GM08714 (cell line): ENCODE results near the gene DBX1.
"Not testable (repeated sequence)": the region's sequence is repeated elsewhere in the genome, so short reads cannot be mapped to it uniquely, and the experiment has no call there.

Experiments
- H3K4me3 ChIP-seq: fragments of 200-500 bp; sonication (Bioruptor generic); 2 replicates; pipeline ENCODE4 v1.5.1; 2014; ENCODE audit warnings: mild to moderate bottlenecking, low read length, inconsistent platforms
- ZNF274 ChIP-seq: IDR thresholded peaks from 2 replicates; pipeline ENCODE4 v1.6.1; 2012; ENCODE audit warnings: mild to moderate bottlenecking, low read depth, low read length

Gene DBX1

GRCh38 chr11:20160425-20161229 is at the start of gene DBX1:
DBX1 (minus strand) TSS chr11:20160475; CDS start chr11:20160324, 151 bp downstream.
- no peak for TF ChIP-seq ZNF274
- H3K4me3 ChIP-seq = no peak within 1 kb of the TSS

GRCh38 chr11:20208622-20209111 is 48.4 kb upstream of the DBX1 start:
- no peak overlapping the region for H3K4me3 ChIP-seq
- no peak for TF ChIP-seq ZNF274

- no peak overlapping the region for H3K4me3 ChIP-seq
- no peak for TF ChIP-seq ZNF274
Measured at GRCh38 chr11:20207781-20208621, 47.7 kb upstream of the DBX1 start.

- TF ChIP-seq ZNF274 = no peak
- H3K4me3 ChIP-seq = no peak overlapping the region
Measured at GRCh38 chr11:20205807-20206206, 45.5 kb upstream of the DBX1 start.

- TF ChIP-seq ZNF274 = no peak
Measured at GRCh38 chr11:20204681-20205080, 44.4 kb upstream of the DBX1 start.

GRCh38 chr11:20203831-20204230 is 43.6 kb upstream of the DBX1 start:
- no peak for TF ChIP-seq ZNF274
- H3K4me3 ChIP-seq = no peak overlapping the region

More at GRCh38 chr11:20204681-20205080, 44.4 kb upstream of the DBX1 start:
- no peak overlapping the region for H3K4me3 ChIP-seq

GRCh38 chr11:20201231-20201630 is 41.0 kb upstream of the DBX1 start:
- no peak overlapping the region for H3K4me3 ChIP-seq
- no peak for TF ChIP-seq ZNF274

- H3K4me3 ChIP-seq = not testable (repeated sequence)
Measured at GRCh38 chr11:20200331-20200955, 40.2 kb upstream of the DBX1 start.

- H3K4me3 ChIP-seq = no peak overlapping the region
- TF ChIP-seq ZNF274 = no peak
Measured at GRCh38 chr11:20197881-20198280, 37.6 kb upstream of the DBX1 start.

GRCh38 chr11:20194470-20194869 is 34.2 kb upstream of the DBX1 start:
- TF ChIP-seq ZNF274 = no peak
- no peak overlapping the region for H3K4me3 ChIP-seq

GRCh38 chr11:20193307-20193706 is 33.0 kb upstream of the DBX1 start:
- no peak overlapping the region for H3K4me3 ChIP-seq
- TF ChIP-seq ZNF274 = no peak

GRCh38 chr11:20192641-20193040 is 32.4 kb upstream of the DBX1 start:
- TF ChIP-seq ZNF274 = no peak
- no peak overlapping the region for H3K4me3 ChIP-seq

- TF ChIP-seq ZNF274 = no peak
- no peak overlapping the region for H3K4me3 ChIP-seq
Measured at GRCh38 chr11:20192151-20192550, 31.9 kb upstream of the DBX1 start.

GRCh38 chr11:20178976-20179375 is 18.7 kb upstream of the DBX1 start:
- TF ChIP-seq ZNF274 = no peak
- H3K4me3 ChIP-seq = no peak overlapping the region
